ENCODE measurements around the gene TAF15. TPM values are rescaled to one million over a fixed set of nuclear protein-coding genes. Genes with fewer than 3 reads are reported as not detected.

The TAF15 gene
- total RNA-seq, 2 experiments from 2014 or later, result 114 to 119 TPM

- no peak overlapping the region for H3K4me3 ChIP-seq (ENCODE audit: low read length)
- H3K36me3 Mint-ChIP-seq (ENCODE audit: low read depth), result no peaks in the 10 kb centered on the region
- H3K9me3 ChIP-seq (ENCODE audit: control insufficient read depth in 1 of 2, insufficient read depth in 1 of 2, low read length in 2 of 2), result no peaks in the 10 kb centered on the region
- intact Hi-C loops (cut with DNase I, micrococcal nuclease), result loop anchor here in 1 of 2 experiments (10.0 kb wide), 1 partner anchor 376 kb away; no protein-coding TSS in a partner anchor
- peaks cover 0 to 2% of the 10 kb centered on the region in 2 experiments for H3K27me3 ChIP-seq (ENCODE audit: control insufficient read depth in 1 of 2, insufficient read depth in 2 of 2, low read length in 2 of 2)
- H3K4me3 Mint-ChIP-seq, result no peak overlapping the region
- H3K9me3 Mint-ChIP-seq, result no peaks in the 10 kb centered on the region
- TF ChIP-seq CTCF (IDR thresholded peaks at IDR 0.05), result no peak
- H3K27me3 Mint-ChIP-seq, result no peaks in the 10 kb centered on the region
- H3K4me1 Mint-ChIP-seq (ENCODE audit: low read depth), result peaks cover 7% of the 10 kb centered on the region
- H3K27ac Mint-ChIP-seq, result no peak overlapping the region
- ATAC-seq (ENCODE audit: poor library complexity), result no peak
- ChIA-PET POLR2A (interaction anchor here (1.7 kb wide), 1 partner anchor 40 kb away, joined by 5 read pairs; the partner anchor contains the start of gene TAF15), CTCF (no interaction called here)
- no peak overlapping the region for H3K27ac ChIP-seq (ENCODE audit: low read depth in 1 of 2, low read length in 2 of 2)
- H3K4me1 ChIP-seq (ENCODE audit: insufficient read depth, low read length), result peaks cover 11% of the 10 kb centered on the region
- no peak for DNase-seq
- H3K36me3 ChIP-seq (ENCODE audit: insufficient read depth, low read length), result no peaks in the 10 kb centered on the region
These were observed 40.5 kb upstream of the TAF15 start for GRCh38 chr17:35768797-35769196.

GRCh38 chr17:35769895-35770486 lies 39.3 kb upstream of the TAF15 start:
- no peak overlapping the region for H3K27ac Mint-ChIP-seq
- DNase-seq (no peak), ATAC-seq (ENCODE audit: poor library complexity) (no peak)
- H3K4me1 ChIP-seq (ENCODE audit: insufficient read depth, low read length), result peaks cover 2% of the 10 kb centered on the region
- no peak overlapping the region for H3K27ac ChIP-seq (ENCODE audit: low read depth in 1 of 2, low read length in 2 of 2)
- no peak overlapping the region for H3K4me3 ChIP-seq (ENCODE audit: low read length)
- no peaks in the 10 kb centered on the region for H3K27me3 Mint-ChIP-seq
- no peak overlapping the region for H3K4me3 Mint-ChIP-seq
- peaks cover under 1% of the 10 kb centered on the region for H3K4me1 Mint-ChIP-seq (ENCODE audit: low read depth)
- no peaks in the 10 kb centered on the region for H3K9me3 ChIP-seq (ENCODE audit: control insufficient read depth in 1 of 2, insufficient read depth in 1 of 2, low read length in 2 of 2)
- CTCF ChIA-PET, result no interaction called here
- no peaks in the 10 kb centered on the region for H3K36me3 Mint-ChIP-seq (ENCODE audit: low read depth)
- TF ChIP-seq CTCF (IDR thresholded peaks at IDR 0.05), result no peak
- no peaks in the 10 kb centered on the region for H3K36me3 ChIP-seq (ENCODE audit: insufficient read depth, low read length)
- peaks cover 0 to 2% of the 10 kb centered on the region in 2 experiments for H3K27me3 ChIP-seq (ENCODE audit: control insufficient read depth in 1 of 2, insufficient read depth in 2 of 2, low read length in 2 of 2)
- H3K9me3 Mint-ChIP-seq, result no peaks in the 10 kb centered on the region
- intact Hi-C loops (cut with DNase I, micrococcal nuclease), result loop anchor here in 1 of 2 experiments (10.0 kb wide), 1 partner anchor 375 kb away; no protein-coding TSS in a partner anchor
- POLR2A ChIA-PET, result interaction anchor here (1.5 kb wide), 1 partner anchor 39 kb away, joined by 5 read pairs; the partner anchor contains the start of gene TAF15

- peaks cover 4% of the 10 kb centered on the region for H3K36me3 Mint-ChIP-seq (ENCODE audit: low read depth)
- H3K9me3 Mint-ChIP-seq, result no peaks in the 10 kb centered on the region
These were observed 36.2 kb upstream of the TAF15 start for GRCh38 chr17:35773129-35773528.

More at GRCh38 chr17:35773129-35773528, 36.2 kb upstream of the TAF15 start:
- no peak overlapping the region for H3K4me3 ChIP-seq (ENCODE audit: low read length)
- TF ChIP-seq CTCF (IDR thresholded peaks at IDR 0.05), result no peak
- Mint-ChIP-seq H3K27ac (no peak overlapping the region), H3K4me1 (ENCODE audit: low read depth) (no peaks in the 10 kb centered on the region), H3K27me3 (no peaks in the 10 kb centered on the region), H3K4me3 (no peak overlapping the region)
- no peaks in the 10 kb centered on the region for H3K4me1 ChIP-seq (ENCODE audit: insufficient read depth, low read length)
- intact Hi-C loops (cut with DNase I, micrococcal nuclease), result no loop called here
- no peak for ATAC-seq (ENCODE audit: poor library complexity)
- DNase-seq, result no peak
- no peaks in the 10 kb centered on the region for H3K36me3 ChIP-seq (ENCODE audit: insufficient read depth, low read length)
- peaks cover 0 to 2% of the 10 kb centered on the region in 2 experiments for H3K27me3 ChIP-seq (ENCODE audit: control insufficient read depth in 1 of 2, insufficient read depth in 2 of 2, low read length in 2 of 2)
- ChIA-PET CTCF (no interaction called here), POLR2A (no interaction called here)
- no peak overlapping the region for H3K27ac ChIP-seq (ENCODE audit: low read depth in 1 of 2, low read length in 2 of 2)
- H3K9me3 ChIP-seq (ENCODE audit: control insufficient read depth in 1 of 2, insufficient read depth in 1 of 2, low read length in 2 of 2), result no peaks in the 10 kb centered on the region
